H9 (cell line): ENCODE data around the gene MYLK. TPM values are rescaled to one million over a fixed set of nuclear protein-coding genes. Genes with fewer than 3 reads are reported as not detected.

Source experiments
- DNase-seq: peaks from one replicate; pipeline ENCODE4 v3.0.0-alpha.2; 2017
- H2AFZ ChIP-seq: one replicate; pipeline ENCODE4 v1.6.1; 2013; ENCODE audit warnings: mild to moderate bottlenecking, low read length, control low read depth, moderate library complexity
- H2AK5ac ChIP-seq: 2 replicates; pipeline ENCODE4 v1.6.1; 2013; ENCODE audit warnings: low read length, control low read depth, mixed read lengths; ENCODE audit not compliant: insufficient read length
- H2BK120ac ChIP-seq: one replicate; pipeline ENCODE4 v1.6.1; 2013; ENCODE audit warnings: low read depth, mild to moderate bottlenecking, low read length, control low read depth, inconsistent platforms; ENCODE audit not compliant: poor library complexity, severe bottlenecking
- H2BK12ac ChIP-seq: 2 replicates; pipeline ENCODE4 v1.6.1; 2013; ENCODE audit warnings: low read length, control low read depth, mixed read lengths, low read depth; ENCODE audit not compliant: insufficient read length
- H2BK15ac ChIP-seq: 2 replicates; pipeline ENCODE4 v1.6.1; 2013; ENCODE audit warnings: low read depth, low read length, control low read depth
- H2BK20ac ChIP-seq: one replicate; pipeline ENCODE4 v1.6.1; 2013; ENCODE audit warnings: low read depth, mild to moderate bottlenecking, low read length, control low read depth, inconsistent platforms; ENCODE audit not compliant: poor library complexity, severe bottlenecking
- H2BK5ac ChIP-seq: 2 replicates; pipeline ENCODE4 v1.6.1; 2013; ENCODE audit warnings: low read length, control low read depth, mixed read lengths; ENCODE audit not compliant: insufficient read length
- H3K14ac ChIP-seq: 2 replicates; pipeline ENCODE4 v1.6.1; 2013; ENCODE audit warnings: low read length, control low read depth; ENCODE audit not compliant: insufficient read depth
- H3K18ac ChIP-seq: 2 replicates; pipeline ENCODE4 v1.6.1; 2013; ENCODE audit warnings: low read depth, mild to moderate bottlenecking, mixed read lengths, low read length, control low read depth; ENCODE audit not compliant: insufficient read length
- H3K23ac ChIP-seq: 2 replicates; pipeline ENCODE4 v1.6.1; 2013; ENCODE audit warnings: low read length, control low read depth, mixed read lengths, low read depth; ENCODE audit not compliant: insufficient read length
- H3K23me2 ChIP-seq: 2 replicates; pipeline ENCODE4 v1.6.1; 2013; ENCODE audit warnings: low read depth, mild to moderate bottlenecking, mixed read lengths, low read length, control low read depth; ENCODE audit not compliant: insufficient read length, poor library complexity, severe bottlenecking
- H3K27ac ChIP-seq: 2 replicates; pipeline ENCODE4 v1.5.1; 2013; ENCODE audit warnings: low read length, control low read depth, mixed read lengths, low read depth; ENCODE audit not compliant: insufficient read length
- H3K27me3 ChIP-seq: 2 replicates; pipeline ENCODE4 v1.6.1; 2013; ENCODE audit warnings: low read length, control low read depth, inconsistent platforms; ENCODE audit not compliant: insufficient read depth
- H3K4ac ChIP-seq: 2 replicates; pipeline ENCODE4 v1.6.1; 2013; ENCODE audit warnings: low read depth, mild to moderate bottlenecking, control low read depth, inconsistent platforms, low read length, moderate library complexity
- H3K4me1 ChIP-seq: 2 replicates; pipeline ENCODE4 v1.6.1; 2013; ENCODE audit warnings: low read length, control low read depth, inconsistent platforms; ENCODE audit not compliant: insufficient read depth
- H3K4me2 ChIP-seq: 2 replicates; pipeline ENCODE4 v1.6.1; 2013; ENCODE audit warnings: low read length, control low read depth, mixed read lengths; ENCODE audit not compliant: insufficient read length, insufficient read depth
- H3K56ac ChIP-seq: 2 replicates; pipeline ENCODE4 v1.6.1; 2013; ENCODE audit warnings: low read depth, mild to moderate bottlenecking, mixed read lengths, low read length, control low read depth; ENCODE audit not compliant: insufficient read length
- H3K79me1 ChIP-seq: 2 replicates; pipeline ENCODE4 v1.6.1; 2013; ENCODE audit warnings: low read depth, mild to moderate bottlenecking, moderate library complexity, low read length, control low read depth, inconsistent platforms; ENCODE audit not compliant: insufficient read depth, poor library complexity, severe bottlenecking
- H3K79me2 ChIP-seq: 2 replicates; pipeline ENCODE4 v1.6.1; 2013; ENCODE audit warnings: low read length, control low read depth, inconsistent platforms; ENCODE audit not compliant: insufficient read depth
- H3K9ac ChIP-seq: 2 replicates; pipeline ENCODE4 v1.6.1; 2013; ENCODE audit warnings: low read length, control low read depth, mixed read lengths; ENCODE audit not compliant: insufficient read length; ENCODE audit errors: extremely low read depth
- H3K9me3 ChIP-seq: one replicate; pipeline ENCODE4 v1.6.1; 2013; ENCODE audit warnings: low read depth, low read length, inconsistent platforms; ENCODE audit not compliant: control insufficient read depth
- H3T11ph ChIP-seq: one replicate; pipeline ENCODE4 v1.6.1; 2013; ENCODE audit warnings: mild to moderate bottlenecking, low read length, control low read depth, inconsistent platforms
- H4K20me1 ChIP-seq: one replicate; pipeline ENCODE4 v1.6.1; 2013; ENCODE audit not compliant: control insufficient read depth, insufficient read length, insufficient read depth
- H4K5ac ChIP-seq: 2 replicates; pipeline ENCODE4 v1.6.1; 2013; ENCODE audit warnings: low read depth, mild to moderate bottlenecking, mixed read lengths, low read length, control low read depth; ENCODE audit not compliant: insufficient read length
- H4K8ac ChIP-seq: replicated peaks from 2 replicates; pipeline ENCODE4 v1.6.1; 2013; ENCODE audit warnings: low read length, control low read depth, mixed read lengths, low read depth; ENCODE audit not compliant: insufficient read length
- H4K91ac ChIP-seq: 2 replicates; pipeline ENCODE4 v1.6.1; 2013; ENCODE audit warnings: low read depth, mild to moderate bottlenecking, moderate library complexity, mixed read lengths, low read length, control low read depth; ENCODE audit not compliant: insufficient read length
- H3K27ac Mint-ChIP-seq, 3 experiments: 2 replicates in 2 of 3; 3 replicates in 1 of 3; pipeline ENCODE4 v1.8.0; 2020 to 2021; ENCODE audit warnings: mixed read lengths in 3 of 3, mild to moderate bottlenecking in 1 of 3, moderate library complexity in 1 of 3
- H3K27me3 Mint-ChIP-seq: 2 replicates; pipeline ENCODE4 v1.8.0; 2021; ENCODE audit warnings: low read depth, mild to moderate bottlenecking, moderate library complexity, mixed read lengths
- H3K36me3 Mint-ChIP-seq, 3 experiments: 2 replicates in 2 of 3; 3 replicates in 1 of 3; pipeline ENCODE4 v1.8.0; 2020 to 2021; ENCODE audit warnings: low read depth in 3 of 3, mixed read lengths in 3 of 3; ENCODE audit not compliant: insufficient read depth in 1 of 3
- H3K4me1 Mint-ChIP-seq, 2 experiments: 2 replicates each; pipeline ENCODE4 v1.8.0; 2020; ENCODE audit warnings: mixed read lengths in 2 of 2
- H3K4me3 Mint-ChIP-seq, 2 experiments: 2 replicates in 1 of 2; 3 replicates in 1 of 2; pipeline ENCODE4 v1.8.0; 2020 to 2021; ENCODE audit warnings: mild to moderate bottlenecking in 2 of 2, mixed read lengths in 2 of 2, moderate library complexity in 1 of 2
- H3K9me3 Mint-ChIP-seq, 2 experiments: 2 replicates in 1 of 2; 3 replicates in 1 of 2; pipeline ENCODE4 v1.8.0; 2020; ENCODE audit warnings: mild to moderate bottlenecking in 2 of 2, mixed read lengths in 2 of 2, moderate library complexity in 1 of 2
- WGBS: extraction: QIAGEN DNeasy Blood & Tissue Kit; methylation state at CpG from one replicate; pipeline ENCODE4 v1.1.7; 2013; ENCODE audit warnings: missing lambda C conversion rate, low lambda C conversion rate, mixed read lengths; ENCODE audit not compliant: insufficient read length; ENCODE audit errors: extremely low coverage; 5-methylcytosine and 5-hydroxymethylcytosine counted together
- total RNA-seq: library from RNA; stranded (reverse); gene quantifications from 2 replicates; pipeline ENCODE4 v1.2.1, GENCODE V29; 2021
- TF ChIP-seq, protein P1 (sequence below): fragments of 200-600 bp; sonication (generic); conservative IDR thresholded peaks from 3 replicates; pipeline ENCODE4 v1.8.0; 2021; ENCODE audit warnings: antibody characterized with exemption, mild to moderate bottlenecking

MYLK gene
- total RNA-seq, 1 experiment from 2014 or later, result 10.1 TPM

DNA sequence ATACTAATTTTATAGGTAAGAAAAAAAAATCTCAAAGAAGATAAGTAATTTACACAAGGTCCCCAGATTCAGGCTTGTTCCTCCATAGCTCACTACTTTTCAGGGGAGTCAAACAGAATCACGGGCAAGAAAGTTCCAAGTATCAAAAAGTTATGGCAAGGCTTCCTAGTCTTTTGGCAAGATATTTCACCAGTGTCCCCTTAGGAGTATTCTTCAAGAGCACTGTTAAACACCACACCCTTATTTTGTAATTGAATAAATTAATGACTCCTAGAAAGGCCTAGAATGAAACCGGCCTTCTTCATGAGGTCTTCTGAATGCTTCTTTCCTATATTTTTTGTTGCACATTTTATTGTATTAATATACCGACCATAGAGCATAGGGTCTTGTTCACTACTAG lies 109.7 kb downstream of the MYLK start:
- Histone ChIP-seq H3K9ac (no peak overlapping the region), H3K79me1 (no peaks in the 10 kb centered on the region)
- TF ChIP-seq, protein P1, sequence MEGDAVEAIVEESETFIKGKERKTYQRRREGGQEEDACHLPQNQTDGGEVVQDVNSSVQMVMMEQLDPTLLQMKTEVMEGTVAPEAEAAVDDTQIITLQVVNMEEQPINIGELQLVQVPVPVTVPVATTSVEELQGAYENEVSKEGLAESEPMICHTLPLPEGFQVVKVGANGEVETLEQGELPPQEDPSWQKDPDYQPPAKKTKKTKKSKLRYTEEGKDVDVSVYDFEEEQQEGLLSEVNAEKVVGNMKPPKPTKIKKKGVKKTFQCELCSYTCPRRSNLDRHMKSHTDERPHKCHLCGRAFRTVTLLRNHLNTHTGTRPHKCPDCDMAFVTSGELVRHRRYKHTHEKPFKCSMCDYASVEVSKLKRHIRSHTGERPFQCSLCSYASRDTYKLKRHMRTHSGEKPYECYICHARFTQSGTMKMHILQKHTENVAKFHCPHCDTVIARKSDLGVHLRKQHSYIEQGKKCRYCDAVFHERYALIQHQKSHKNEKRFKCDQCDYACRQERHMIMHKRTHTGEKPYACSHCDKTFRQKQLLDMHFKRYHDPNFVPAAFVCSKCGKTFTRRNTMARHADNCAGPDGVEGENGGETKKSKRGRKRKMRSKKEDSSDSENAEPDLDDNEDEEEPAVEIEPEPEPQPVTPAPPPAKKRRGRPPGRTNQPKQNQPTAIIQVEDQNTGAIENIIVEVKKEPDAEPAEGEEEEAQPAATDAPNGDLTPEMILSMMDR, result no peak

More for the DNA sequence above, 109.7 kb downstream of the MYLK start:
- Histone ChIP-seq H4K91ac (no peak overlapping the region), H3K27me3 (no peaks in the 10 kb centered on the region), H3K14ac (no peak overlapping the region), H3K23ac (no peak overlapping the region), H3K4me2 (no peak overlapping the region), H3T11ph (no peak overlapping the region), H4K8ac (no peak overlapping the region), H3K4me1 (no peaks in the 10 kb centered on the region), H3K79me2 (no peaks in the 10 kb centered on the region), H2BK120ac (no peak overlapping the region), H3K4ac (no peak overlapping the region), H2AFZ (no peak overlapping the region), H4K20me1 (no peaks in the 10 kb centered on the region), H2AK5ac (no peak overlapping the region), H2BK5ac (no peak overlapping the region), H3K9me3 (no peaks in the 10 kb centered on the region), H2BK15ac (no peak overlapping the region), H2BK20ac (no peak overlapping the region), H4K5ac (no peak overlapping the region), H3K18ac (no peak overlapping the region), H3K56ac (no peak overlapping the region), H2BK12ac (no peak overlapping the region), H3K27ac (no peak overlapping the region), H3K23me2 (no peaks in the 10 kb centered on the region)
- no peaks in the 10 kb centered on the region for H3K36me3 Mint-ChIP-seq
- WGBS, result no CpG with 5 or more reads among the region's 3 CpGs
- H3K27ac Mint-ChIP-seq, result no peak overlapping the region
- DNase-seq, result no peak
- no peaks in the 10 kb centered on the region for H3K4me1 Mint-ChIP-seq
- no peak overlapping the region for H3K4me3 Mint-ChIP-seq
- H3K27me3 Mint-ChIP-seq, result no peaks in the 10 kb centered on the region; the same call in none of the 2 replicates
- H3K9me3 Mint-ChIP-seq, result no peaks in the 10 kb centered on the region
